GM19397 (cell line): ENCODE measurements around the gene FHIT.

Experiments
- ATAC-seq: cut with Tn5 transposase; IDR thresholded peaks from one replicate; pipeline ENCODE4 v1.9.1; 2021; ENCODE audit warnings: mild to moderate bottlenecking, moderate library complexity; ENCODE audit not compliant: unreplicated experiment

Gene FHIT

DNA sequence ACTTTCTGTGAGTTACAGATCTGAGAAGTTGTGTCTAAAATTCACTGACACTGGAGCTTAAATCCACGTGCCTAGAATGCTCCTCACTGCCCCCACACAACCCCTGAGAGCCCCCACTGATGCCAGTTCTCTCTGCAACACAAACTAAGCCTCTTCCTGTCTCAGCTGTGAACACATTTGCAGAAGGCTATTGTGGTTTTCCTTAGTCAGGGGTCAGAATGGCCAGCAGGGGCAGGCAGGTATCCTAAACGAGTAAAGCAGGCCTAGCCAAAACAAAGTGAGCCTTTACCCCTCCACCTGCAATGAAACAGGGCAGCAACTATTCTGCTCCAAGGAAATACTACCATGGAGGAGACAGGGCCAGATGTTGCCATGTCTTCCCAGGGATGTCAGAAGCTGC is 78.6 kb downstream of the FHIT start:
- no peak for ATAC-seq

DNA sequence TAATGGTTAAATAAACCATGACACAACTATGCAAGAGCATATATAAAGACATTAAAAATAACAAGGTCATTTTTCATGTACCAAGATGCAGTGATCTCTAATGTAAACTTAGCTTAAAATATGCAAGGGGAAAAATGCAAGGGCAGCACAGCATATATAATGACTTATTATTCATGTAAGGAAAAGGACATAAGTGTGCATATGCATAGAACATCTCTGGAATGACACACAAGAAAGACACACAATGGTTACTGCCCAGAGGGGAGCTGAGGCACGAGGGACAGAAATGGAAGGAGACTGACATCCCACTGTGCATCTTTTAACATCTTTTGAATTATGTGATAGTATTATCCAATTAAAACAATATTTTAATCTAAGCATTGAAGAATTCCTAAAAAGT is 79.0 kb downstream of the FHIT start:
- no peak for ATAC-seq

DNA sequence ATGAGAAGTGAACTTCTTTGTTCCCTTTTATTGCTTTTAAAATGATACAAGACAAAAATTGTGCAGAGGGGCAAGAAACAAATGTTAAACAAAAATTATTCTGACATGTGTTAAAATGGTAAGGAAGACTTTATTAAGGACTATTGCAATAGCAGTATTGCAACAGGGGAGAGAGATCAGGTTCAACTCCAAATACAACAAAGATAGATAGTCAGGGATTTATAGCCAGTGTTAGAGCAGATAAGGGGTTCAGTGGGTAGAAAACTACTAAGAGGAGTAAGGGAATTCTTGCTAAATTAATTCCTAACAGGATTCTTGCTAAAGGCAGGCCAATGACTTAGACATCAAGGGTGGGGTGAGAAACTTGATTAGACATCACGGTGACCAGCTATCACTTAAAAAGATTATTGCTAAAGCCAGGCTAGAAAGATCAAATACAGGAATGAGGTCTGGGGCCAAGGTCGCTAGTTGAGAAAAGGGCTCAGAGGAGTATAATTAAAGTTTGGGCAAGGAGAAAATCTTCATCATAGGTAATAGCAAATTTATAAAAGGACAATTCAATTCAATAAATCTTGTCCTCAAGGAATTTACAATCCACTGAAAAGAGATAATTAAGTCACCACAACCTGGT is 81.5 kb downstream of the FHIT start:
- ATAC-seq: no peak

GRCh38 chr3:61168286-61168685 is 83.0 kb downstream of the FHIT start:
- no peak for ATAC-seq

- ATAC-seq: no peak
Observed at GRCh38 chr3:61162965-61163364, 88.3 kb downstream of the FHIT start.

DNA sequence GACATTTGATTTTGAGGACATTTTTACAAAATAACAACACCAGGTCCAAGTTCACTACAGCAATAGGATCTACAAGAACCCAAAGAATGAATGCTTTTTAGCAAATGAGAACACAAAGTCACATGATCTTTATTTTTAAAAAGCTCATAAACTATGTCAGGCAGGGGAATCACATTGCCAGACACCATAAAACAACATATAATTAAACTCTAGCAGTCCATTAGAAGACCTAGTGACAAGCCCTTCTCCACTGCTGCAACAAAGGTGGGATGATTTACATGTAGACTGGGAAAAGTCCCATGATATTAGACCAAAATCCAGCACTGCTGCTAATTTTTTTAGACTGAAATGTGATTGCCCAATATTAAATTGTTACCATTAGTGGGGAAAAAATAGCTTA is 92.6 kb downstream of the FHIT start:
- no peak for ATAC-seq

DNA sequence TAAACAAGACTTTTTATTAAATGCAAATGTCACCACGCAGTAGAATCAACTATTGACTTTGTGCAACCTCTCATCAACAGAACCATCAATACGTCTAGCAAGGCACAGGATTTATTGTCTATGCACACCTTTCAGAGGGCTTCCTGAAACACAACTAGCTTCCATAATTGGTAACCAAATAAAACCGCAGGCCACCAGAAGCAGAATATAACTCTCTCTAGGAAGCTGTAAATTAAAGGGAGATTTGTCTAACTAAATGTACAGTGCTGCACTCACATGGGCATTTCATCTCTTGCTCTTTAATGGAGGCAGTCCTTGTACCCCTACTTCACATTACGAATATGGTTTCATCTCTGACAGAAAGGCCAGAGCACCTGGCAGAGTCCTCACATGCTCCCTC is 93.0 kb downstream of the FHIT start:
- ATAC-seq: no peak

DNA sequence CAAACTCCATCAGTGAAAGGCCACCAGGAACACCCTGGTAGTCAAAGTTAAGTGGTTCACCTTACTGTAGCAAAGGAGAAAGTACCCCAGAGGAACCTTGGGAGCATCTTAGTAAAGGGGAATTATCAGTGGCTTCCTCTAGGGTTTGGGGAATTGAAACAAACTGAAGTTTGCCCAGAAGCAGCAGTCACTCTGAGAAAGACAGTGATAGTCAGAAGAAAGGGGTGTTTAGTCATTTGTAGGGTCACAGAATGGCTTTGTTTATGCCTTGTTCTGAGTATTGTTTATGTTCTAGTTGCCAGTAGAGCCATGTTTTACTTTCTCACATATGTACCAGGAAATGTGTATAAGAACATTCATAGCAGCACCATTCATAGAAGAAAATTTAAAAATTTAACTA is 93.8 kb downstream of the FHIT start:
- ATAC-seq: no peak

DNA sequence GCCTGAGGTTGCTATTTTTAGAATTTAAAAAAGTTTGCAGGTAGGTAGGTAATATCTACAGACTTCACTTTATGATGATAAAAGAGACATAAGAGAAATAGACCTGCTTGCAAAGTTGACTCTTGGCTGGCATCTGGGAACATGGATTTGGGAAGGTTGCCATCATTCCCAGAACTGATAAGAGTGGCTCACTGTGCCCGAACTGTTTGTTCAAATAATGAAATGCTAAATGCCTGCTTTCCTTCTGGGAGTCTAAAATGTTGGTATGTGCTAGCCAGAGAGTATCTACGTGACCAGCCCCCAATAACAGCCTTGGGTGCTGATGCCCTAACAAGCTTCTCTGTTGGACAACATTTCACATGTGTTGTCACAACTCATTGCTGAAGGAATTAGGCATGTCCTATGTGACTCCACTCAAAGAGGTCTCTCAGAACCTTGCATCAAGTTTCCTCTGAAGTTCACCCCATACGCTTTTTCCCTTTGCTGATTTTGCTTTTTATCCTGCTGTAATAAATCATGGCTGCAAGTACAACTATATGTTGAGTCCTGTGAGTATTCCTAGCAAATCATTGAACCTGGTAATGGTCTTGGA is 95.5 kb downstream of the FHIT start:
- no peak for ATAC-seq

GRCh38 chr3:61154457-61155198 is 96.6 kb downstream of the FHIT start:
- ATAC-seq: no peak

GRCh38 chr3:61152071-61152470 is 99.2 kb downstream of the FHIT start:
- no peak for ATAC-seq

DNA sequence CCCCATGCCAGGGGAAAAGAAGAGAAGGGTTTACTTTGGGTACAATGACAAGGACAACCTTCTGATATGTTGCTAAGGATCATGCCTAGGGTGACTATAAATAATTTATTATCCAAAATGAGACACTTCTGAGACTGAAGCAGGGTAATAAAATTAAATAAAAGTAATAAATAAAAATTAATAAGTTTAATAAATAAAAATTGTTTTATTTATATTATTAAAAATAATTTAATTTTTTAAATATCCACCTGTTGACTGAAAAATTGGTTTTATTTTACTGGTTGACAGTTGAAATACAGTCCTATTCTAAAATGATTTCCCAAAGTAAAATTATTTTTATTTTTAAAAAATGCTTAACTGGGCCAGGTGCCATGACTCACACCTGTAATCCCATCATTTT is 102.0 kb downstream of the FHIT start:
- ATAC-seq: no peak

GRCh38 chr3:61146010-61146890 is 105.0 kb downstream of the FHIT start:
- no peak for ATAC-seq

DNA sequence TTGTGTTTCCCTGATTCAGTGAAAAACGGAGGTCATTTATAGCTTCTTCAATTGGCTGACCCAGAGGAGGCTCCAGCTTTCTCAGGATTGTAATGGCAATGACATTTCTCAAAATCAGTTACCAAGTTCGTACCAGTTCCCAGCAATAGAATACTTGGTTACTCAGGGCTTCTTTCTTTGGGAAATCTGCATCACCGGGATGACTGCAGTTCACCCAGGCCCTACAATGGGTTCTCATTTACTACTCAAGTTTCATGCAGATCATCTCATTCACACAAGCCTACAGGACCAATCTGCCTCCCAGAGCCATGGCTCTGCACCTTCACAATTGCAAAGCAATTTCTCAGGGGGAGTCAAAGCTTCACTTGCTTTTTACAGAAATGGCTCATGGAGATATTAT is 109.6 kb downstream of the FHIT start:
- no peak for ATAC-seq

- no peak for ATAC-seq
Observed at GRCh38 chr3:61141227-61141626, 110.0 kb downstream of the FHIT start.

- ATAC-seq: no peak
Observed at GRCh38 chr3:61139686-61140085, 111.6 kb downstream of the FHIT start.

GRCh38 chr3:61138401-61138800 is 112.9 kb downstream of the FHIT start:
- ATAC-seq: no peak

GRCh38 chr3:61136191-61136590 is 115.1 kb downstream of the FHIT start:
- ATAC-seq: no peak

GRCh38 chr3:61134532-61134931 is 116.7 kb downstream of the FHIT start:
- no peak for ATAC-seq

DNA sequence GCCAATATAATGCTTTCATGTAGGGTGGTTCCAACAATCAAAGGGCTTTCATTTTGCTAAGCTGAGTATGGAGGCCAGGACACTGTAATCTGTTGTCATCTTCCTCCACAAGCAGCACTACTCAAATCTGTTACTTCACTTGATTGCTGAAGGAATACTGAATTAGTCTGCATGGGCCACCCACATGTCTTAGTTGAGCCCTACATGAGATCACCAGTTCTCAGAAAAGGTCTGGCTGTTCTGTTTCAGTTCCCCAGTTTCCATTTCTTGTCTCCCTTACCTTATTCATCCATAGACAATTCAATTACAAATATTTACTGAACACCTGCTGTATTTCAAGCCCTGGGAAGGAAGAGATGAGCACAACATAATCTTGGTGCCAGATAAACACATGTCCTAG is 119.2 kb downstream of the FHIT start:
- ATAC-seq: no peak

DNA sequence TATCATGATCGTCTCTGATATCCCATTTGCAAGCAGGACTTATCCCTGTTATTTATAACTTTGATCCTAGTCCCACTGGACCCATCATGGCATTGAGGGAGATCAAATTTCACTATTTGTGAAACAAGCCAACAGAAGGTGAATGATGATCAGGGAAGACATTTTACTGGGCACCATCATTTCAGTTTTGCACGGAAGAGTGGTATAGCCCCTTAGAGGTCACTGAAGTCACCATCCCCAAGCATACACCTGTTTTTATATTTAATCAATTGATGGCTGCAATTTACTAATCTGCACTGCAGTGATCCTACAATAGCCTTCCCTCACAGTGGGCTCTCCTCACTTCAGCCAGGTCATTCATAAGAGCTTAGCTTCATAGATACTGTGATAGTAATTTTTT is 132.4 kb downstream of the FHIT start:
- no peak for ATAC-seq
